K562 (cell line): Measurements from ENCODE around the gene MPI. TPM values are rescaled to one million over a fixed set of nuclear protein-coding genes. Genes with fewer than 3 reads are reported as not detected.
A peak's percentile ranks its signal among the peaks of the same experiment; 100 is the strongest.

Experiments
- KHSRP ChIP-seq: fragments of 450-650 bp; IDR thresholded peaks from 2 replicates; pipeline ENCODE4 v1.6.1; 2017
- PHTF2 ChIP-seq: fragments of 250-450 bp; sonication (Bioruptor Pico); IDR thresholded peaks from 2 replicates; pipeline ENCODE4 v1.5.0; 2021; ENCODE audit warnings: mild to moderate bottlenecking
- RFX1 ChIP-seq: fragments of 450-650 bp; IDR thresholded peaks from 2 replicates; pipeline ENCODE4 v1.6.1; 2016; ENCODE audit warnings: mild to moderate bottlenecking, moderate library complexity
- ZC3H8 ChIP-seq: fragments of 450-650 bp; IDR thresholded peaks from 2 replicates; pipeline ENCODE4 v1.6.1; 2017
- ZNF717 ChIP-seq: fragments of 250-450 bp; sonication (Bioruptor Pico); IDR thresholded peaks from 2 replicates; pipeline ENCODE4 v1.5.0; 2021
- polyA plus RNA-seq, 8 experiments: library from polyadenylated mRNA; depleted of rRNA in 4 of 8; stranded (reverse) in 5 of 8; unstranded in 3 of 8; fragments of >200 nt; fragmentation: Nextera tagmentation in 2 of 8; fragmentation: Illumina TruSeq in 1 of 8; extraction: Ambion mirVana in 2 of 8; extraction: Trizol in 1 of 8; gene quantifications; 2 replicates each; pipeline versions ENCODE4 v1.2.1 to v1.2.3, GENCODE V29; 2011 to 2014; ENCODE audit warnings: inconsistent platforms in 1 of 8, missing spikeins in 1 of 8
- total RNA-seq, 7 experiments: library from RNA; depleted of rRNA in 6 of 7; stranded (reverse); fragments of >200 nt in 6 of 7; fragmentation: Illumina TruSeq in 2 of 7; extraction: Trizol in 2 of 7; gene quantifications; 2 replicates each; pipeline versions ENCODE4 v1.2.1 to v1.2.3, GENCODE V29; 2011 to 2021; ENCODE audit warnings: low replicate concordance in 1 of 7
- TF ChIP-seq, protein P1 (sequence below): sonication (generic); formaldehyde crosslinking; IDR thresholded peaks from 2 replicates; pipeline ENCODE4 v1.8.1; 2023; ENCODE audit warnings: mild to moderate bottlenecking, missing genetic modification reagents
- TF ChIP-seq, protein P2 (sequence below), 2 experiments: fragments of 450-650 bp; IDR thresholded peaks; 2 replicates each; pipeline ENCODE4 v1.6.1; 2018; ENCODE audit warnings: mild to moderate bottlenecking in 2 of 2, low read depth in 1 of 2; ENCODE audit not compliant: partially characterized antibody in 2 of 2
- TF ChIP-seq, protein P3 (sequence below): fragments of 450-650 bp; IDR thresholded peaks from 2 replicates; pipeline ENCODE4 v1.6.1; 2016; ENCODE audit warnings: mild to moderate bottlenecking, moderate library complexity

The MPI gene
- total and polyA plus RNA-seq, 9 of the 15 experiments (the other 6 are each of a cell fraction or from before 2014, with no cell fraction given): 30.7 to 105 (median 40.5) TPM

DNA sequence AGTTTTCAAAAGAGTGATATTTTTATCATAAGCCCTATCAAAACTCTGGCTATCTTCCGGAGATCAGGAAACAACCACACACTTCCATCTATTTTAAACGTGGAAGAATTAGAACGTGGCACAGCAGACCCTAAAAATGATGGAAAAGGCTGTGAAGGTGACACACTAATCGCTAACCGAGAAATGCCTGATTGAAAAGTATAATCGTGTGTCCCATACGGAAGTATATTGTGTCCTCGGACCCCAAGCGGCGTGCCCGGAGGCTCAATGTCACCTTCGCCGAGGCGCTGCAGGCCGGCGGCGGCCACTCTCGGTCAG, 47.4 kb downstream of the MPI start (continued):
- TF ChIP-seq, protein P1, sequence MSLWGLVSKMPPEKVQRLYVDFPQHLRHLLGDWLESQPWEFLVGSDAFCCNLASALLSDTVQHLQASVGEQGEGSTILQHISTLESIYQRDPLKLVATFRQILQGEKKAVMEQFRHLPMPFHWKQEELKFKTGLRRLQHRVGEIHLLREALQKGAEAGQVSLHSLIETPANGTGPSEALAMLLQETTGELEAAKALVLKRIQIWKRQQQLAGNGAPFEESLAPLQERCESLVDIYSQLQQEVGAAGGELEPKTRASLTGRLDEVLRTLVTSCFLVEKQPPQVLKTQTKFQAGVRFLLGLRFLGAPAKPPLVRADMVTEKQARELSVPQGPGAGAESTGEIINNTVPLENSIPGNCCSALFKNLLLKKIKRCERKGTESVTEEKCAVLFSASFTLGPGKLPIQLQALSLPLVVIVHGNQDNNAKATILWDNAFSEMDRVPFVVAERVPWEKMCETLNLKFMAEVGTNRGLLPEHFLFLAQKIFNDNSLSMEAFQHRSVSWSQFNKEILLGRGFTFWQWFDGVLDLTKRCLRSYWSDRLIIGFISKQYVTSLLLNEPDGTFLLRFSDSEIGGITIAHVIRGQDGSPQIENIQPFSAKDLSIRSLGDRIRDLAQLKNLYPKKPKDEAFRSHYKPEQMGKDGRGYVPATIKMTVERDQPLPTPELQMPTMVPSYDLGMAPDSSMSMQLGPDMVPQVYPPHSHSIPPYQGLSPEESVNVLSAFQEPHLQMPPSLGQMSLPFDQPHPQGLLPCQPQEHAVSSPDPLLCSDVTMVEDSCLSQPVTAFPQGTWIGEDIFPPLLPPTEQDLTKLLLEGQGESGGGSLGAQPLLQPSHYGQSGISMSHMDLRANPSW (CRISPR knock-in tag): no peak
- TF ChIP-seq ZC3H8 (no peak), KHSRP (no peak), ZNF717 (CRISPR knock-in tag) (0 out of 2 replicates have a peak, but pooled peaks have one; percentile 21), PHTF2 (CRISPR knock-in tag) (no peak), RFX1 (no peak)
- TF ChIP-seq, protein P2, sequence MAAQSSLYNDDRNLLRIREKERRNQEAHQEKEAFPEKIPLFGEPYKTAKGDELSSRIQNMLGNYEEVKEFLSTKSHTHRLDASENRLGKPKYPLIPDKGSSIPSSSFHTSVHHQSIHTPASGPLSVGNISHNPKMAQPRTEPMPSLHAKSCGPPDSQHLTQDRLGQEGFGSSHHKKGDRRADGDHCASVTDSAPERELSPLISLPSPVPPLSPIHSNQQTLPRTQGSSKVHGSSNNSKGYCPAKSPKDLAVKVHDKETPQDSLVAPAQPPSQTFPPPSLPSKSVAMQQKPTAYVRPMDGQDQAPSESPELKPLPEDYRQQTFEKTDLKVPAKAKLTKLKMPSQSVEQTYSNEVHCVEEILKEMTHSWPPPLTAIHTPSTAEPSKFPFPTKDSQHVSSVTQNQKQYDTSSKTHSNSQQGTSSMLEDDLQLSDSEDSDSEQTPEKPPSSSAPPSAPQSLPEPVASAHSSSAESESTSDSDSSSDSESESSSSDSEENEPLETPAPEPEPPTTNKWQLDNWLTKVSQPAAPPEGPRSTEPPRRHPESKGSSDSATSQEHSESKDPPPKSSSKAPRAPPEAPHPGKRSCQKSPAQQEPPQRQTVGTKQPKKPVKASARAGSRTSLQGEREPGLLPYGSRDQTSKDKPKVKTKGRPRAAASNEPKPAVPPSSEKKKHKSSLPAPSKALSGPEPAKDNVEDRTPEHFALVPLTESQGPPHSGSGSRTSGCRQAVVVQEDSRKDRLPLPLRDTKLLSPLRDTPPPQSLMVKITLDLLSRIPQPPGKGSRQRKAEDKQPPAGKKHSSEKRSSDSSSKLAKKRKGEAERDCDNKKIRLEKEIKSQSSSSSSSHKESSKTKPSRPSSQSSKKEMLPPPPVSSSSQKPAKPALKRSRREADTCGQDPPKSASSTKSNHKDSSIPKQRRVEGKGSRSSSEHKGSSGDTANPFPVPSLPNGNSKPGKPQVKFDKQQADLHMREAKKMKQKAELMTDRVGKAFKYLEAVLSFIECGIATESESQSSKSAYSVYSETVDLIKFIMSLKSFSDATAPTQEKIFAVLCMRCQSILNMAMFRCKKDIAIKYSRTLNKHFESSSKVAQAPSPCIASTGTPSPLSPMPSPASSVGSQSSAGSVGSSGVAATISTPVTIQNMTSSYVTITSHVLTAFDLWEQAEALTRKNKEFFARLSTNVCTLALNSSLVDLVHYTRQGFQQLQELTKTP (IDR thresholded peaks at IDR 0.05; ENCODE audit: low read depth in 1 of 2, partially characterized antibody in 2 of 2): peak in 1 of 2 experiments; percentile 36
- TF ChIP-seq, protein P3, sequence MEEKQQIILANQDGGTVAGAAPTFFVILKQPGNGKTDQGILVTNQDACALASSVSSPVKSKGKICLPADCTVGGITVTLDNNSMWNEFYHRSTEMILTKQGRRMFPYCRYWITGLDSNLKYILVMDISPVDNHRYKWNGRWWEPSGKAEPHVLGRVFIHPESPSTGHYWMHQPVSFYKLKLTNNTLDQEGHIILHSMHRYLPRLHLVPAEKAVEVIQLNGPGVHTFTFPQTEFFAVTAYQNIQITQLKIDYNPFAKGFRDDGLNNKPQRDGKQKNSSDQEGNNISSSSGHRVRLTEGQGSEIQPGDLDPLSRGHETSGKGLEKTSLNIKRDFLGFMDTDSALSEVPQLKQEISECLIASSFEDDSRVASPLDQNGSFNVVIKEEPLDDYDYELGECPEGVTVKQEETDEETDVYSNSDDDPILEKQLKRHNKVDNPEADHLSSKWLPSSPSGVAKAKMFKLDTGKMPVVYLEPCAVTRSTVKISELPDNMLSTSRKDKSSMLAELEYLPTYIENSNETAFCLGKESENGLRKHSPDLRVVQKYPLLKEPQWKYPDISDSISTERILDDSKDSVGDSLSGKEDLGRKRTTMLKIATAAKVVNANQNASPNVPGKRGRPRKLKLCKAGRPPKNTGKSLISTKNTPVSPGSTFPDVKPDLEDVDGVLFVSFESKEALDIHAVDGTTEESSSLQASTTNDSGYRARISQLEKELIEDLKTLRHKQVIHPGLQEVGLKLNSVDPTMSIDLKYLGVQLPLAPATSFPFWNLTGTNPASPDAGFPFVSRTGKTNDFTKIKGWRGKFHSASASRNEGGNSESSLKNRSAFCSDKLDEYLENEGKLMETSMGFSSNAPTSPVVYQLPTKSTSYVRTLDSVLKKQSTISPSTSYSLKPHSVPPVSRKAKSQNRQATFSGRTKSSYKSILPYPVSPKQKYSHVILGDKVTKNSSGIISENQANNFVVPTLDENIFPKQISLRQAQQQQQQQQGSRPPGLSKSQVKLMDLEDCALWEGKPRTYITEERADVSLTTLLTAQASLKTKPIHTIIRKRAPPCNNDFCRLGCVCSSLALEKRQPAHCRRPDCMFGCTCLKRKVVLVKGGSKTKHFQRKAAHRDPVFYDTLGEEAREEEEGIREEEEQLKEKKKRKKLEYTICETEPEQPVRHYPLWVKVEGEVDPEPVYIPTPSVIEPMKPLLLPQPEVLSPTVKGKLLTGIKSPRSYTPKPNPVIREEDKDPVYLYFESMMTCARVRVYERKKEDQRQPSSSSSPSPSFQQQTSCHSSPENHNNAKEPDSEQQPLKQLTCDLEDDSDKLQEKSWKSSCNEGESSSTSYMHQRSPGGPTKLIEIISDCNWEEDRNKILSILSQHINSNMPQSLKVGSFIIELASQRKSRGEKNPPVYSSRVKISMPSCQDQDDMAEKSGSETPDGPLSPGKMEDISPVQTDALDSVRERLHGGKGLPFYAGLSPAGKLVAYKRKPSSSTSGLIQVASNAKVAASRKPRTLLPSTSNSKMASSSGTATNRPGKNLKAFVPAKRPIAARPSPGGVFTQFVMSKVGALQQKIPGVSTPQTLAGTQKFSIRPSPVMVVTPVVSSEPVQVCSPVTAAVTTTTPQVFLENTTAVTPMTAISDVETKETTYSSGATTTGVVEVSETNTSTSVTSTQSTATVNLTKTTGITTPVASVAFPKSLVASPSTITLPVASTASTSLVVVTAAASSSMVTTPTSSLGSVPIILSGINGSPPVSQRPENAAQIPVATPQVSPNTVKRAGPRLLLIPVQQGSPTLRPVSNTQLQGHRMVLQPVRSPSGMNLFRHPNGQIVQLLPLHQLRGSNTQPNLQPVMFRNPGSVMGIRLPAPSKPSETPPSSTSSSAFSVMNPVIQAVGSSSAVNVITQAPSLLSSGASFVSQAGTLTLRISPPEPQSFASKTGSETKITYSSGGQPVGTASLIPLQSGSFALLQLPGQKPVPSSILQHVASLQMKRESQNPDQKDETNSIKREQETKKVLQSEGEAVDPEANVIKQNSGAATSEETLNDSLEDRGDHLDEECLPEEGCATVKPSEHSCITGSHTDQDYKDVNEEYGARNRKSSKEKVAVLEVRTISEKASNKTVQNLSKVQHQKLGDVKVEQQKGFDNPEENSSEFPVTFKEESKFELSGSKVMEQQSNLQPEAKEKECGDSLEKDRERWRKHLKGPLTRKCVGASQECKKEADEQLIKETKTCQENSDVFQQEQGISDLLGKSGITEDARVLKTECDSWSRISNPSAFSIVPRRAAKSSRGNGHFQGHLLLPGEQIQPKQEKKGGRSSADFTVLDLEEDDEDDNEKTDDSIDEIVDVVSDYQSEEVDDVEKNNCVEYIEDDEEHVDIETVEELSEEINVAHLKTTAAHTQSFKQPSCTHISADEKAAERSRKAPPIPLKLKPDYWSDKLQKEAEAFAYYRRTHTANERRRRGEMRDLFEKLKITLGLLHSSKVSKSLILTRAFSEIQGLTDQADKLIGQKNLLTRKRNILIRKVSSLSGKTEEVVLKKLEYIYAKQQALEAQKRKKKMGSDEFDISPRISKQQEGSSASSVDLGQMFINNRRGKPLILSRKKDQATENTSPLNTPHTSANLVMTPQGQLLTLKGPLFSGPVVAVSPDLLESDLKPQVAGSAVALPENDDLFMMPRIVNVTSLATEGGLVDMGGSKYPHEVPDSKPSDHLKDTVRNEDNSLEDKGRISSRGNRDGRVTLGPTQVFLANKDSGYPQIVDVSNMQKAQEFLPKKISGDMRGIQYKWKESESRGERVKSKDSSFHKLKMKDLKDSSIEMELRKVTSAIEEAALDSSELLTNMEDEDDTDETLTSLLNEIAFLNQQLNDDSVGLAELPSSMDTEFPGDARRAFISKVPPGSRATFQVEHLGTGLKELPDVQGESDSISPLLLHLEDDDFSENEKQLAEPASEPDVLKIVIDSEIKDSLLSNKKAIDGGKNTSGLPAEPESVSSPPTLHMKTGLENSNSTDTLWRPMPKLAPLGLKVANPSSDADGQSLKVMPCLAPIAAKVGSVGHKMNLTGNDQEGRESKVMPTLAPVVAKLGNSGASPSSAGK: 0 out of 2 replicates have a peak, but pooled peaks have one; percentile 42
